ENCODE data around the gene CCR9.

The CCR9 gene

GRCh38 chr3:45865563-45865962 is 20.8 kb upstream of the CCR9 start:
- peaks cover 48% of the 10 kb centered on the region for H3K4me1 Mint-ChIP-seq
- no peak for DNase-seq
- H3K4me3 Mint-ChIP-seq, result no peak overlapping the region
- H3K9me3 Mint-ChIP-seq, result peaks cover 6 to 14% of the 10 kb centered on the region in 2 donors
- no peak overlapping the region for H3K27ac Mint-ChIP-seq
- no peak for ATAC-seq
- H3K27me3 Mint-ChIP-seq, result peaks cover 80% of the 10 kb centered on the region

- Mint-ChIP-seq H3K27me3 (peaks cover 78% of the 10 kb centered on the region), H3K9me3 (peaks cover 5 to 7% of the 10 kb centered on the region in 2 donors), H3K27ac (no peak overlapping the region), H3K4me3 (no peak overlapping the region), H3K4me1 (peaks cover 58% of the 10 kb centered on the region)
- DNase-seq (no peak), ATAC-seq (no peak)
Observed at GRCh38 chr3:45868213-45868612, 18.1 kb upstream of the CCR9 start.

GRCh38 chr3:45868650-45869049 is 17.7 kb upstream of the CCR9 start:
- no peak for ATAC-seq
- Mint-ChIP-seq H3K27me3 (peaks cover 78% of the 10 kb centered on the region), H3K9me3 (peaks cover 4 to 7% of the 10 kb centered on the region in 2 donors), H3K4me1 (peaks cover 54% of the 10 kb centered on the region), H3K27ac (no peak overlapping the region), H3K4me3 (no peak overlapping the region)
- no peak for DNase-seq

GRCh38 chr3:45869638-45870037 is 16.7 kb upstream of the CCR9 start:
- peaks cover 7 to 9% of the 10 kb centered on the region in 2 donors for H3K9me3 Mint-ChIP-seq
- no peak overlapping the region for H3K4me3 Mint-ChIP-seq
- peaks cover 52% of the 10 kb centered on the region for H3K4me1 Mint-ChIP-seq
- DNase-seq, result no peak
- no peak for ATAC-seq
- H3K27ac Mint-ChIP-seq, result peak overlapping the region in 1 of 2 donors; percentile 55
- H3K27me3 Mint-ChIP-seq, result peaks cover 84% of the 10 kb centered on the region

GRCh38 chr3:45870099-45870498 is 16.2 kb upstream of the CCR9 start:
- Mint-ChIP-seq H3K9me3 (peaks cover 7 to 9% of the 10 kb centered on the region in 2 donors), H3K27me3 (peaks cover 83% of the 10 kb centered on the region), H3K4me3 (no peak overlapping the region), H3K4me1 (peaks cover 47% of the 10 kb centered on the region), H3K27ac (peak overlapping the region in 1 of 2 donors; percentile 55)
- DNase-seq (peak; percentile 40 to 62), ATAC-seq (peak; percentile 94)

GRCh38 chr3:45871780-45872179 is 14.6 kb upstream of the CCR9 start:
- peak overlapping the region in 1 of 2 donors; percentile 2 for H3K4me3 Mint-ChIP-seq
- ATAC-seq, result no peak
- H3K9me3 Mint-ChIP-seq, result peaks cover 7 to 9% of the 10 kb centered on the region in 2 donors
- no peak overlapping the region for H3K27ac Mint-ChIP-seq
- DNase-seq, result no peak
- peaks cover 42% of the 10 kb centered on the region for H3K4me1 Mint-ChIP-seq
- peaks cover 84% of the 10 kb centered on the region for H3K27me3 Mint-ChIP-seq

- DNase-seq, result no peak
- Mint-ChIP-seq H3K9me3 (peaks cover 7 to 9% of the 10 kb centered on the region in 2 donors), H3K27me3 (peaks cover 78% of the 10 kb centered on the region), H3K4me1 (peaks cover 42% of the 10 kb centered on the region), H3K27ac (no peak overlapping the region), H3K4me3 (no peak overlapping the region)
- ATAC-seq, result no peak
Observed at GRCh38 chr3:45872569-45872968, 13.8 kb upstream of the CCR9 start.

GRCh38 chr3:45873036-45873435 is 13.3 kb upstream of the CCR9 start:
- ATAC-seq, result no peak
- DNase-seq, result no peak
- Mint-ChIP-seq H3K27ac (no peak overlapping the region), H3K9me3 (peaks cover 7 to 9% of the 10 kb centered on the region in 2 donors), H3K4me1 (peaks cover 42% of the 10 kb centered on the region), H3K27me3 (peaks cover 76% of the 10 kb centered on the region), H3K4me3 (no peak overlapping the region)

GRCh38 chr3:45873638-45874037 is 12.7 kb upstream of the CCR9 start:
- ATAC-seq (no peak), DNase-seq (no peak)
- H3K4me3 Mint-ChIP-seq, result no peak overlapping the region
- H3K9me3 Mint-ChIP-seq, result peaks cover 7 to 9% of the 10 kb centered on the region in 2 donors
- peaks cover 40% of the 10 kb centered on the region for H3K4me1 Mint-ChIP-seq
- H3K27me3 Mint-ChIP-seq, result peaks cover 74% of the 10 kb centered on the region
- H3K27ac Mint-ChIP-seq, result no peak overlapping the region

- H3K27ac Mint-ChIP-seq, result no peak overlapping the region
- H3K27me3 Mint-ChIP-seq, result peaks cover 72% of the 10 kb centered on the region
- peaks cover 7 to 9% of the 10 kb centered on the region in 2 donors for H3K9me3 Mint-ChIP-seq
- H3K4me1 Mint-ChIP-seq, result peaks cover 29% of the 10 kb centered on the region
- no peak overlapping the region for H3K4me3 Mint-ChIP-seq
- ATAC-seq, result no peak
- DNase-seq, result no peak
Observed at GRCh38 chr3:45874677-45875346, 11.5 kb upstream of the CCR9 start.

- peaks cover 62% of the 10 kb centered on the region for H3K27me3 Mint-ChIP-seq
- no peak overlapping the region for H3K27ac Mint-ChIP-seq
- H3K9me3 Mint-ChIP-seq, result peaks cover 7 to 9% of the 10 kb centered on the region in 2 donors
- peaks cover 14% of the 10 kb centered on the region for H3K4me1 Mint-ChIP-seq
- H3K4me3 Mint-ChIP-seq, result no peak overlapping the region
- no peak for DNase-seq
- ATAC-seq, result no peak
Observed at GRCh38 chr3:45878124-45878523, 8.2 kb upstream of the CCR9 start.

- peaks cover 20% of the 10 kb centered on the region for H3K4me1 Mint-ChIP-seq
- H3K27me3 Mint-ChIP-seq, result peaks cover 56% of the 10 kb centered on the region
- DNase-seq (no peak), ATAC-seq (peak; percentile 4)
- H3K9me3 Mint-ChIP-seq, result no peaks in the 10 kb centered on the region
- no peak overlapping the region for H3K27ac Mint-ChIP-seq
- no peak overlapping the region for H3K4me3 Mint-ChIP-seq
Observed at GRCh38 chr3:45880725-45881077, 5.6 kb upstream of the CCR9 start.

GRCh38 chr3:45881078-45882022 is 5.0 kb upstream of the CCR9 start:
- H3K27ac Mint-ChIP-seq, result no peak overlapping the region
- peaks cover 52% of the 10 kb centered on the region for H3K27me3 Mint-ChIP-seq
- peak; percentile 97 for ATAC-seq
- DNase-seq, result peak; percentile 21 to 49
- H3K4me1 Mint-ChIP-seq, result peaks cover 20% of the 10 kb centered on the region
- H3K9me3 Mint-ChIP-seq, result no peaks in the 10 kb centered on the region
- no peak overlapping the region for H3K4me3 Mint-ChIP-seq

- ATAC-seq (no peak), DNase-seq (no peak)
- H3K27ac Mint-ChIP-seq, result no peak overlapping the region
- no peak overlapping the region for H3K4me3 Mint-ChIP-seq
- peaks cover 20% of the 10 kb centered on the region for H3K4me1 Mint-ChIP-seq
- peaks cover 40% of the 10 kb centered on the region for H3K27me3 Mint-ChIP-seq
- H3K9me3 Mint-ChIP-seq, result no peaks in the 10 kb centered on the region
Observed at GRCh38 chr3:45884368-45885201, 1.8 kb upstream of the CCR9 start.

GRCh38 chr3:45887285-45887684 is 942 bp downstream of the CCR9 start:
- no peak for ATAC-seq
- peaks cover 46% of the 10 kb centered on the region for H3K27me3 Mint-ChIP-seq
- no peak overlapping the region for H3K27ac Mint-ChIP-seq
- no peaks in the 10 kb centered on the region for H3K9me3 Mint-ChIP-seq
- DNase-seq, result no peak
- no peak overlapping the region for H3K4me3 Mint-ChIP-seq
- H3K4me1 Mint-ChIP-seq, result peaks cover 20% of the 10 kb centered on the region
